ENCODE results near the gene IL31RA.

The IL31RA gene

DNA sequence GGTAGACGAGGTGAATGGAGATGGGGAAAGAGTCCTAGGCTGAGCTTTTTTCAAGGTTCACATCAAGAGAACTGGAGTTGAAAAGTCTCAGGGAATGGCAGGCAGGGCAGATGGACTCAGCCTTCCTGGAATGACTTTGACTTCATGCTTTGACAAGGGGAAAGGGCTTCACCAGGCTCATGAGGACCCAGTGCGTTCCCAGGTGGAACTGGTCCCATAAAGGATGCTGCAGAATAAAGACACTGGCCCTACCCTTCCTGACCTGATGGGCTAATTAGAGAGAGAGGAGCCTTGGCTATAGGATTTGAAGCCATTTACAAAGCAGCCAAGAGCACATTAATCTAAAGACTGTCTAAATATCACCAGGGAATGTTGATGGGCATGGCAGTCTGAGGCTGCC lies 63.8 kb downstream of the IL31RA start:
- TF ChIP-seq, protein P1, sequence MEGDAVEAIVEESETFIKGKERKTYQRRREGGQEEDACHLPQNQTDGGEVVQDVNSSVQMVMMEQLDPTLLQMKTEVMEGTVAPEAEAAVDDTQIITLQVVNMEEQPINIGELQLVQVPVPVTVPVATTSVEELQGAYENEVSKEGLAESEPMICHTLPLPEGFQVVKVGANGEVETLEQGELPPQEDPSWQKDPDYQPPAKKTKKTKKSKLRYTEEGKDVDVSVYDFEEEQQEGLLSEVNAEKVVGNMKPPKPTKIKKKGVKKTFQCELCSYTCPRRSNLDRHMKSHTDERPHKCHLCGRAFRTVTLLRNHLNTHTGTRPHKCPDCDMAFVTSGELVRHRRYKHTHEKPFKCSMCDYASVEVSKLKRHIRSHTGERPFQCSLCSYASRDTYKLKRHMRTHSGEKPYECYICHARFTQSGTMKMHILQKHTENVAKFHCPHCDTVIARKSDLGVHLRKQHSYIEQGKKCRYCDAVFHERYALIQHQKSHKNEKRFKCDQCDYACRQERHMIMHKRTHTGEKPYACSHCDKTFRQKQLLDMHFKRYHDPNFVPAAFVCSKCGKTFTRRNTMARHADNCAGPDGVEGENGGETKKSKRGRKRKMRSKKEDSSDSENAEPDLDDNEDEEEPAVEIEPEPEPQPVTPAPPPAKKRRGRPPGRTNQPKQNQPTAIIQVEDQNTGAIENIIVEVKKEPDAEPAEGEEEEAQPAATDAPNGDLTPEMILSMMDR (IDR thresholded peaks at IDR 0.05) = no peak

DNA sequence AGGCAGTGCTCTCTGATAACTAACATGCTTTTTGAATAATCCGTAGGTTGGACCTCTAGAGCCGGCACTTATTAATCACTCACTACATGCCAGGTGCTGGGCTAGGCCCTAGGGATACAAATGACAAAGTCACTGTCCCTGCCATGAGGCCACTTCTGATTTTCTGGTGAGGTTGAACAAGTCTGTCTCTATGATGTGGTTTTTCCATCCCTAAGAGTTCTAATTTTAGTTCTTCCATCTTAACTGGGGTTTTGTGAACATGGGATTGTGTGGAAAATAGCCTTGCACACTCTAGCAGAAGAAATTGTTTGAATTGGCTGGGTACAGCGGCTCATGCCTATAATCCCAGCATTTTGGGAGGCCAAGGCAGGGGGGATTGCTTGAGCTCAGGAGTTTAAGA lies 64.6 kb downstream of the IL31RA start:
- TF ChIP-seq, protein P1 (IDR thresholded peaks at IDR 0.05) = no peak

DNA sequence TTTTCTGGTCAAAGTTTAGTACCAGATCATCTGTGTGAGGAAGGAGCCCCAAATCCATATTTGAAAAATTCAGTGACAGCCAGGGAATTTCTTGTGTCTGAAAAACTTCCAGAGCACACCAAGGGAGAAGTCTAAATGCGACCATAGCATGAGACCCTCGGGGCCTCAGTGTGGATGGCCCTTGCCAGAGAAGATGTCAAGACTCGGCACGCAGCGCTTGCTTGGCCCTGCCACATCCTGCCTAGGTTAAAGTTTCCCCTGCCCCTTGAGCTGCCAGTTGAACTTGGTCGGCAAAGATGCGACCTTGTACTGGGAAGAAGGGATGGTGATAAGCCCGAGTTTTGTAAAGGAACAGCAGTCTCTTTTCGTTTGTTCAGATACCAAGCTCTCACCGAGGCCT lies 65.8 kb downstream of the IL31RA start:
- TF ChIP-seq, protein P1 (IDR thresholded peaks at IDR 0.05) = no peak

DNA sequence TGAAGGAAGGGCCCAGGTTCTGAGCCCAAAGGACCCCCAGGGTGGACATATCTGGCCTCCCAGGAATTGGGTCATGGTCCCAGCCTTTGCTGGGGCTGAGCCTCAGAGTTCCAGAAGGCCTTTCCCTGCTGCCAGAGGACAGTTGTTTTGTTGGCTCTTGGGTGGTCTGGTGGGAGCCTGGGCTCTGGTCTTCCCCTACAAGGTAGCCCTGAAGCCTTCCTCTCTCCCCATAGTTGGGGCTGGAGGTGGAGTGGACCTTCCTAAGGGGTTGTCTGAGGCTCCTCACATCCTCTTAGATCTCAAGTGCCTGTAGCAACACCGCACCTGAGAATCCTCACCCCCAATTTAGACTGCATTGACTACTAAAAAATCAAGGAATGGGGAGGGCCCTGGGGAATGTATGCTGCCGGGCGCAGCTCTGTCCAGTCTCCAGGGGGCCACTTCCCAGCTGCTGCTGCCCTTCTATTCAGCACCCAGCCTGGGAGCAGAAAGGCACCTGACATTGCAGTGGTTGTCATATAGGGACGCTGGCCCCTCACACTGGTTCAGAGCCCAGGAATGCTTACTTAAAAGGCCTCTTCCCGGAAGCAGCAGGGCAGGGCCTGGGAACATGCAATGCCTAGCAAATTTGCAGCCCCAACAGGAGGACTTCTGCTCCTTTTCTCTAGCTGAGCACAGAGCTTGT lies 66.4 kb downstream of the IL31RA start:
- TF ChIP-seq, protein P1 (IDR thresholded peaks at IDR 0.05) = no peak

GRCh38 chr5:55918087-55919035 lies 67.2 kb downstream of the IL31RA start:
- TF ChIP-seq, protein P1 (IDR thresholded peaks at IDR 0.05) = no peak

DNA sequence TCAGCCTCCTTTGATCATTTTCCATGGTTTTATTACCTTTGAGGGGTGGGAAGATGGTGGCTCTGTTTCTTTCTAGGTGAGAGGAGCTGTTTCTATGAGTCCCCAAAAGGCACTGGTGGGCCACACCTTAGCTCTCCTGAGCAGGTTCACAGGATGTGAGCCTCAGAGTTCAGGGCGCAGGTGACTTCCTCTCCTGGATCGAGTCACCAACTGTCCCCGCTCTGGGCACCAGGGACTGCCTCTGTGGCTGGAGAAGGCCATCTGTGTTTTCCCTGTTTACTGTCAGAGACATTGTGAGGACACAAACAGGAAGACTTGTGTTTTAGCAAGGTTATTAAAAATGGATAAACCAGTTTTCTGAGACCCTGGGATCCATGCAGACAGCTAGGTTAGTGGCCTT lies 68.5 kb downstream of the IL31RA start:
- TF ChIP-seq, protein P1 (IDR thresholded peaks at IDR 0.05) = no peak

DNA sequence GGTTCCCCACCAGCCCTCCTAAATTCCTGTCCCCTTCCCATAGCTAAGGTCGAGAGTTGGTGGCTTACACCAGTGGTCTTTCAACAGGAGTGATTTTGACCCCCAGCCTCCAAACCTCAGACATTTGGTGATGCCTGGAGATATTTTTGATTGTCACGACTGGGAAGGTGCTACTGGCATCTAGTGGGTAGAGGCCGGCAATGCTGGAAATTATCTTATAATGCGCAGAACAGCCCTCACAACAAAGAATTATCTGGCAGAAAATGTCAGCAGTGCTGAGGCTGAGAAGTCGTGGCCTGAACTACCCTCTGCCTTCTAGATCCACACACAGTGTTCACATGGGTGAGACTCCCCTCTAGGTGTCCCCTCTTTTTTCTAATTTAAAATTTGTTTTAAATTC lies 69.6 kb downstream of the IL31RA start:
- TF ChIP-seq, protein P1 (IDR thresholded peaks at IDR 0.05) = peak; percentile 62

All from LNCAP (cell line).